A673 (cell line): Measurements from ENCODE around the gene TEKT2. TPM values are rescaled to one million over a fixed set of nuclear protein-coding genes. Genes with fewer than 3 reads are reported as not detected.

Source experiments
- BruUV-seq: library from RNA; stranded (reverse); fragments of 400-500 nt; replicated peaks from 2 replicates; lab custom pipeline; 2021; lab: Mats Ljungman, UMichigan
- CTCF ChIA-PET: fragments of 300-600 bp; sonication (Branson Sonifier 250); formaldehyde crosslinking; loops from one replicate; lab custom pipeline; 2022; ENCODE audit warnings: antibody characterized with exemption; lab: Charles Lee
- POLR2A ChIA-PET: fragments of 300-600 bp; sonication (Branson Sonifier 250); formaldehyde crosslinking; loops from one replicate; lab custom pipeline; 2022; ENCODE audit warnings: antibody characterized with exemption; ENCODE audit not compliant: low non-redundant PET; lab: Charles Lee
- DNase-seq: peaks from one replicate; pipeline ENCODE4 v3.0.0-alpha.2; 2015; ENCODE audit warnings: low spot score
- H3K27ac ChIP-seq: fragments of 200-600 bp; sonication (generic); 2 replicates; pipeline ENCODE4 v1.5.1; 2016; ENCODE audit warnings: mixed run types, low read depth, mild to moderate bottlenecking, mixed read lengths, antibody characterized with exemption, low read length; ENCODE audit not compliant: poor library complexity, severe bottlenecking
- H3K27me3 ChIP-seq: fragments of 200-600 bp; sonication (generic); replicated peaks from 2 replicates; pipeline ENCODE4 v1.6.1; 2017; ENCODE audit warnings: mixed run types, low read depth, mild to moderate bottlenecking, mixed read lengths, antibody characterized with exemption, low read length; ENCODE audit not compliant: insufficient read depth, poor library complexity
- H3K36me3 ChIP-seq: fragments of 200-600 bp; sonication (generic); 2 replicates; pipeline ENCODE4 v1.6.1; 2016; ENCODE audit warnings: mixed run types, mild to moderate bottlenecking, mixed read lengths, antibody characterized with exemption, low read length; ENCODE audit not compliant: insufficient read depth, poor library complexity, severe bottlenecking
- H3K4me1 ChIP-seq: fragments of 200-600 bp; sonication (generic); 2 replicates; pipeline ENCODE4 v1.6.1; 2017; ENCODE audit warnings: mixed run types, mild to moderate bottlenecking, mixed read lengths, antibody characterized with exemption, low read length; ENCODE audit not compliant: insufficient read depth, poor library complexity, severe bottlenecking
- H3K4me3 ChIP-seq: fragments of 200-600 bp; sonication (generic); 2 replicates; pipeline ENCODE4 v1.5.1; 2016; ENCODE audit warnings: low read depth, mixed run types, mild to moderate bottlenecking, mixed read lengths, low read length; ENCODE audit not compliant: poor library complexity, severe bottlenecking
- H3K9me3 ChIP-seq: fragments of 200-600 bp; sonication (generic); 2 replicates; pipeline ENCODE4 v1.6.1; 2016; ENCODE audit warnings: mixed run types, low read depth, mild to moderate bottlenecking, mixed read lengths, antibody characterized with exemption, low read length; ENCODE audit not compliant: poor library complexity, severe bottlenecking
- EZH2 ChIP-seq: fragments of 200-600 bp; sonication (generic); IDR thresholded peaks from 2 replicates; pipeline ENCODE4 v1.6.1; 2017; ENCODE audit warnings: borderline replicate concordance, low read depth, mild to moderate bottlenecking, mixed read lengths, antibody characterized with exemption, low read length; ENCODE audit not compliant: poor library complexity, severe bottlenecking
- intact Hi-C: fragments of 100-400 bp; cut with micrococcal nuclease; formaldehyde crosslinking; loops from one replicate; pipeline ENCODE4 v1.10.0; 2022; ENCODE audit not compliant: unreplicated experiment
- total RNA-seq: library from RNA; stranded (reverse); gene quantifications from 2 replicates; pipeline ENCODE4 v1.2.3, GENCODE V29; 2021
- TF ChIP-seq, protein P1 (sequence below): fragments of 300-800, 200-600 bp; sonication (generic); conservative IDR thresholded peaks from 2 replicates; pipeline ENCODE4 v1.5.1; 2017; ENCODE audit warnings: low read depth, mild to moderate bottlenecking, antibody characterized with exemption, low read length, moderate library complexity, mixed read lengths

TEKT2 gene
- total RNA-seq, 1 experiment from 2014 or later, result 2.8 TPM

DNA sequence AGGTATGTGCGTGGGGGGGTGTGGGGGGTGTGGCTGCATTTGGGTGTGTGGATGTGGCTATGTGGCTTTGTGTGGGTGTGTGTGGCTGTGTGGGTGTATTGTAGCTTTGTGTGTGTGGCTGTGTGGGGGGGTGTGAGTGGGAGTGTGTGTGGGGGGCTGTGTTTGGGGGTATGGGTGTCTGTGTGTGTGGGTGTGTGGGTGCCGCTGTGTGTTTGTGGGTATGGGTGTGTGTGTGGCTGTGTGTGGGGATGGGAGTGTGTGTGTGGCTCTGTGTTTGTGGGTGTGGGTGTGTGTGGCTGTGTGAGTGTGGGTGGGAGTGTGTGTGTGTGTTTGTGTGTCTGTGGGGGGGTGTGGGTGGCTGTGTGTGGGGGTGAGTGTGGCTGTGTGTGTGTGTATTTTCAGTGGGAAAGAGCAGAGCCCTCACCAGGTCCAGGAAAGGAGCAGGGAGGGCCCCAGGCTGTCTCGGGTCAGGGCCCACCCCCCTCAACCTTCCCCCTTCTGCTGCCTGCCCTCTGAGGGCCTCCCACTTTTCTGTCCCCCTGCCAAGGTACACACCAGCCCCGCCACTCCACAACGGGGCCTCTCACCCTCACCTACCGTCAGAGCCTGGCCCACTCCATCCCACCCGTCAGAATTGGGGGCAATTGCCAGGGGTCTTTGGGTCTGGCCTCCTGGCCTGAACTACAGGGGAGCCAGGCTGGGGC is 43.1 kb downstream of the TEKT2 start:
- BruUV-seq, result no TSS peak
- intact Hi-C loops, result no loop called here
- peaks cover 13% of the 10 kb centered on the region for H3K27me3 ChIP-seq
- no peak for DNase-seq
- POLR2A ChIA-PET, result no interaction called here
- H3K9me3 ChIP-seq, result no peaks in the 10 kb centered on the region
- CTCF ChIA-PET, result interaction anchor here (0.6 kb wide), 1 partner anchor 1812 kb away, joined by 6 read pairs; no protein-coding TSS in a partner anchor
- H3K36me3 ChIP-seq, result no peaks in the 10 kb centered on the region
- H3K4me1 ChIP-seq, result no peaks in the 10 kb centered on the region
- TF ChIP-seq EZH2, result no peak
- TF ChIP-seq, protein P1, sequence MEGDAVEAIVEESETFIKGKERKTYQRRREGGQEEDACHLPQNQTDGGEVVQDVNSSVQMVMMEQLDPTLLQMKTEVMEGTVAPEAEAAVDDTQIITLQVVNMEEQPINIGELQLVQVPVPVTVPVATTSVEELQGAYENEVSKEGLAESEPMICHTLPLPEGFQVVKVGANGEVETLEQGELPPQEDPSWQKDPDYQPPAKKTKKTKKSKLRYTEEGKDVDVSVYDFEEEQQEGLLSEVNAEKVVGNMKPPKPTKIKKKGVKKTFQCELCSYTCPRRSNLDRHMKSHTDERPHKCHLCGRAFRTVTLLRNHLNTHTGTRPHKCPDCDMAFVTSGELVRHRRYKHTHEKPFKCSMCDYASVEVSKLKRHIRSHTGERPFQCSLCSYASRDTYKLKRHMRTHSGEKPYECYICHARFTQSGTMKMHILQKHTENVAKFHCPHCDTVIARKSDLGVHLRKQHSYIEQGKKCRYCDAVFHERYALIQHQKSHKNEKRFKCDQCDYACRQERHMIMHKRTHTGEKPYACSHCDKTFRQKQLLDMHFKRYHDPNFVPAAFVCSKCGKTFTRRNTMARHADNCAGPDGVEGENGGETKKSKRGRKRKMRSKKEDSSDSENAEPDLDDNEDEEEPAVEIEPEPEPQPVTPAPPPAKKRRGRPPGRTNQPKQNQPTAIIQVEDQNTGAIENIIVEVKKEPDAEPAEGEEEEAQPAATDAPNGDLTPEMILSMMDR, result no peak
- no peak overlapping the region for H3K4me3 ChIP-seq
- H3K27ac ChIP-seq, result no peak overlapping the region

DNA sequence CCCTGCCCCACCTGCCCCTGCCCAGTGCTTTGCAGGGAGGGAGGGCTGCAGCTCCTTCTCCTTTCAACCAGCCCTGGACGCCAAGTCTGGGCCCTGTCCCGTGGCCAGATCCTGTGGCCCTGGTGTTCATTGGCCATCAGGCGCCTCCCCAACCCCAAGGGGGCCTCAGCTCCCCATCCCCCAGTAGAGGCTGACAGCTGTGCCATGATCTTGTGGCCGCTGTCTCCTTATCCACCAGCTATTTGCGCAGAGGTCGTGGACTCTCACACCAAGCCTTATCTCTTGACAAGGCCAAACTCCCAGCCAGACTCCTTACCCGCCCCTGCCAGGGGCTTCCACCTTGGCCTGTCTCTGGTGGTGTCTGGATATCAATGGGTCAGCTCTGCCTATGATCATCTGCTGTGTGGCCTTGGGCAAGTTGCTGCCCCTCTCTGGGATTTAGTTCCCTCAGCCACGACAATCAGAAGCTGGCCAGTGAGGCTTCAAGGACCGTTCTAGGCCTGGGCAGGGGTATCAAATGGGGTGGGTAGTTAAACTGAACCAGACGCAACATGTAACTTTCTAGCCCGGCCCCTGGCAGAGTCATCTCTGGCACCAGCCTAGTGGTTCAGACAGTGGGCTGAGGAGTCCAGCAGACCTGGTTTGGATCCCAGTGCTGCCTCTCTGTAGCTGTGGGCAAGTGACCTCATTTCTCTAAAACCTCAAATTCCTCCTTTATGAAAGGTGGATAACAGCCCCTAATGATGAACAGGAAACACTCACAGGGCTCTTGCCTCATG is 44.4 kb downstream of the TEKT2 start:
- H3K4me3 ChIP-seq, result no peak overlapping the region
- ChIA-PET CTCF (no interaction called here), POLR2A (no interaction called here)
- no TSS peak for BruUV-seq
- intact Hi-C loops, result no loop called here
- peaks cover 2% of the 10 kb centered on the region for H3K4me1 ChIP-seq
- DNase-seq, result no peak
- H3K27ac ChIP-seq, result no peak overlapping the region
- no peaks in the 10 kb centered on the region for H3K9me3 ChIP-seq
- H3K36me3 ChIP-seq, result no peaks in the 10 kb centered on the region
- peaks cover 13% of the 10 kb centered on the region for H3K27me3 ChIP-seq
- TF ChIP-seq, protein P1, result no peak
- no peak for TF ChIP-seq EZH2

DNA sequence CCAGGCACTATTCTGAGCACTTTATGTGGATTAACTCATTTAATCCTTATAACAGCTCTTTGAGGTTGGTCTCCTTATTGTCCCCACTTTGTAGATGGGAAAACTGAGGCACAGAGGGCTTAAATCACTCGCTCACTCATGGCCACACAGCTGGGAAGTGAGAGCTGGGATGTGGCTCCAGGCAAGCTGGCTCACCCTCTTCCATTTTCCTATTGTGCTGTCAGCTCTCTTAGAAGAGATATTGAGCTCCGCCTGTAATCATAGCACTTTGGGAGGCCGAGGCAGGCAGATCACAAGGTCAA is 45.0 kb downstream of the TEKT2 start:
- intact Hi-C loops, result no loop called here
- Histone ChIP-seq H3K4me1 (peaks cover 8% of the 10 kb centered on the region), H3K27me3 (peaks cover 12% of the 10 kb centered on the region), H3K4me3 (no peak overlapping the region), H3K27ac (no peak overlapping the region), H3K9me3 (no peaks in the 10 kb centered on the region), H3K36me3 (no peaks in the 10 kb centered on the region)
- ChIA-PET CTCF (no interaction called here), POLR2A (no interaction called here)
- TF ChIP-seq, protein P1, result no peak
- TF ChIP-seq EZH2, result no peak
- BruUV-seq, result no TSS peak
- DNase-seq, result no peak
